Uterus (tissue), 2 donors: Measurements from ENCODE around the gene UNC13B.

Experiments used
- POLR2A ChIP-seq, 2 donors: fragments of 450-650 bp; IDR thresholded peaks; one replicate each; pipeline ENCODE4 v1.6.1; 2016; ENCODE audit warnings: antibody characterized with exemption in 2 of 2, mild to moderate bottlenecking in 1 of 2, moderate library complexity in 1 of 2
- TF ChIP-seq, protein P1 (sequence below), 4 experiments: fragments of 200-600 bp in 2 of 4; fragments of 450-650 bp in 2 of 4; sonication (generic) in 2 of 4; IDR thresholded peaks; one replicate each; pipeline ENCODE4 v1.5.1; 2016 to 2019; ENCODE audit warnings: antibody characterized with exemption in 4 of 4, mild to moderate bottlenecking in 2 of 4, moderate library complexity in 1 of 4

- TF ChIP-seq, protein P1, sequence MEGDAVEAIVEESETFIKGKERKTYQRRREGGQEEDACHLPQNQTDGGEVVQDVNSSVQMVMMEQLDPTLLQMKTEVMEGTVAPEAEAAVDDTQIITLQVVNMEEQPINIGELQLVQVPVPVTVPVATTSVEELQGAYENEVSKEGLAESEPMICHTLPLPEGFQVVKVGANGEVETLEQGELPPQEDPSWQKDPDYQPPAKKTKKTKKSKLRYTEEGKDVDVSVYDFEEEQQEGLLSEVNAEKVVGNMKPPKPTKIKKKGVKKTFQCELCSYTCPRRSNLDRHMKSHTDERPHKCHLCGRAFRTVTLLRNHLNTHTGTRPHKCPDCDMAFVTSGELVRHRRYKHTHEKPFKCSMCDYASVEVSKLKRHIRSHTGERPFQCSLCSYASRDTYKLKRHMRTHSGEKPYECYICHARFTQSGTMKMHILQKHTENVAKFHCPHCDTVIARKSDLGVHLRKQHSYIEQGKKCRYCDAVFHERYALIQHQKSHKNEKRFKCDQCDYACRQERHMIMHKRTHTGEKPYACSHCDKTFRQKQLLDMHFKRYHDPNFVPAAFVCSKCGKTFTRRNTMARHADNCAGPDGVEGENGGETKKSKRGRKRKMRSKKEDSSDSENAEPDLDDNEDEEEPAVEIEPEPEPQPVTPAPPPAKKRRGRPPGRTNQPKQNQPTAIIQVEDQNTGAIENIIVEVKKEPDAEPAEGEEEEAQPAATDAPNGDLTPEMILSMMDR (IDR thresholded peaks at IDR 0.05): no peak
- TF ChIP-seq POLR2A (IDR thresholded peaks at IDR 0.05): no peak
Observed at GRCh38 chr9:35177520-35177919, 15.7 kb downstream of the UNC13B start.
